Trophoblast cell (in vitro differentiated cells and primary cell): ENCODE data around the gene MDFI.

ENCODE experiments used
- DNase-seq, 2 donors: peaks; one replicate each; pipeline ENCODE4 v3.0.0-alpha.2; 2016
- H2AFZ ChIP-seq: 2 replicates; pipeline ENCODE4 v1.6.1; 2013; ENCODE audit warnings: low read length, moderate library complexity, mild to moderate bottlenecking; ENCODE audit not compliant: insufficient read depth, poor library complexity
- H2AK5ac ChIP-seq: 2 replicates; pipeline ENCODE4 v1.6.1; 2013; ENCODE audit warnings: mild to moderate bottlenecking, low read length
- H2BK120ac ChIP-seq: 2 replicates; pipeline ENCODE4 v1.6.1; 2013; ENCODE audit warnings: low read length, mild to moderate bottlenecking, moderate library complexity; ENCODE audit not compliant: insufficient read depth, poor library complexity
- H2BK12ac ChIP-seq: 2 replicates; pipeline ENCODE4 v1.6.1; 2013; ENCODE audit warnings: mild to moderate bottlenecking, low read length, moderate library complexity
- H2BK5ac ChIP-seq: 2 replicates; pipeline ENCODE4 v1.6.1; 2013; ENCODE audit warnings: low read length, low read depth, moderate library complexity, mild to moderate bottlenecking; ENCODE audit not compliant: poor library complexity
- H3K14ac ChIP-seq: 2 replicates; pipeline ENCODE4 v1.6.1; 2013; ENCODE audit warnings: mild to moderate bottlenecking, low read length
- H3K18ac ChIP-seq: 2 replicates; pipeline ENCODE4 v1.6.1; 2013; ENCODE audit warnings: mild to moderate bottlenecking, low read length
- H3K23ac ChIP-seq: 2 replicates; pipeline ENCODE4 v1.6.1; 2013; ENCODE audit warnings: low read length
- H3K27ac ChIP-seq: 2 replicates; pipeline ENCODE4 v1.5.1; 2013; ENCODE audit warnings: low read depth, mild to moderate bottlenecking, inconsistent platforms, low read length, moderate library complexity
- H3K27me3 ChIP-seq: 2 replicates; pipeline ENCODE4 v1.6.1; 2013; ENCODE audit warnings: inconsistent platforms, mild to moderate bottlenecking, low read length, moderate library complexity; ENCODE audit not compliant: insufficient read depth
- H3K36me3 ChIP-seq, 2 experiments: 1 replicate in 1 of 2; 2 replicates in 1 of 2; pipeline ENCODE4 v1.6.1; 2013; ENCODE audit warnings: low read length in 2 of 2, mild to moderate bottlenecking in 2 of 2, moderate library complexity in 1 of 2; ENCODE audit not compliant: insufficient read depth in 2 of 2, control insufficient read depth in 1 of 2
- H3K4ac ChIP-seq: 2 replicates; pipeline ENCODE4 v1.6.1; 2013; ENCODE audit warnings: low read depth, mild to moderate bottlenecking, low read length, moderate library complexity
- H3K4me1 ChIP-seq, 2 experiments: 1 replicate in 1 of 2; 2 replicates in 1 of 2; pipeline ENCODE4 v1.6.1; 2013; ENCODE audit warnings: low read length in 2 of 2, mild to moderate bottlenecking in 2 of 2, moderate library complexity in 1 of 2; ENCODE audit not compliant: insufficient read depth in 2 of 2, control insufficient read depth in 1 of 2
- H3K4me2 ChIP-seq: 2 replicates; pipeline ENCODE4 v1.6.1; 2013; ENCODE audit warnings: inconsistent platforms, mild to moderate bottlenecking, low read length, moderate library complexity
- H3K4me3 ChIP-seq: 2 replicates; pipeline ENCODE4 v1.5.1; 2013; ENCODE audit warnings: mild to moderate bottlenecking, low read depth, low read length, inconsistent platforms
- H3K79me1 ChIP-seq: one replicate; pipeline ENCODE4 v1.6.1; 2013; ENCODE audit warnings: low read length
- H3K79me2 ChIP-seq: 2 replicates; pipeline ENCODE4 v1.6.1; 2013; ENCODE audit warnings: low read length, mild to moderate bottlenecking; ENCODE audit not compliant: control insufficient read depth, insufficient read depth, poor library complexity
- H3K9ac ChIP-seq: 2 replicates; pipeline ENCODE4 v1.6.1; 2013; ENCODE audit warnings: mild to moderate bottlenecking, low read length
- H3K9me3 ChIP-seq: 2 replicates; pipeline ENCODE4 v1.6.1; 2013; ENCODE audit warnings: low read depth, mild to moderate bottlenecking, control low read depth, inconsistent platforms, low read length; ENCODE audit not compliant: insufficient read depth
- H4K12ac ChIP-seq: 2 replicates; pipeline ENCODE4 v1.6.1; 2013; ENCODE audit warnings: low read depth, mild to moderate bottlenecking, low read length, moderate library complexity
- H4K8ac ChIP-seq: 2 replicates; pipeline ENCODE4 v1.6.1; 2013; ENCODE audit warnings: low read depth, mild to moderate bottlenecking, low read length, moderate library complexity
- H4K91ac ChIP-seq: one replicate; pipeline ENCODE4 v1.6.1; 2013; ENCODE audit warnings: low read depth, mild to moderate bottlenecking, low read length, moderate library complexity
- WGBS: extraction: QIAGEN DNeasy Blood & Tissue Kit; methylation state at CpG from one replicate; pipeline ENCODE4 v1.1.7; 2013; ENCODE audit warnings: missing lambda C conversion rate; ENCODE audit not compliant: insufficient read length, insufficient coverage; ENCODE audit errors: extremely low coverage; 5-methylcytosine and 5-hydroxymethylcytosine counted together

The MDFI gene

GRCh38 chr6:41656002-41656691, 17.9 kb downstream of the MDFI start:
- peaks cover 45 to 48% of the 10 kb centered on the region in 2 experiments for H3K4me1 ChIP-seq
- 100% methylated on average over 2 of the region's 14 CpGs for whole genome bisulfite sequencing

GRCh38 chr6:41657131-41658094, 19.1 kb downstream of the MDFI start:
- Histone ChIP-seq H3K27me3 (no peaks in the 10 kb centered on the region), H2AK5ac (peak overlapping the region; percentile 63)

More at GRCh38 chr6:41656002-41656691, 17.9 kb downstream of the MDFI start:
- Histone ChIP-seq H3K36me3 (peaks cover 26 to 33% of the 10 kb centered on the region in 2 experiments), H3K4me3 (peak overlapping the region; percentile 21), H3K4me2 (peak overlapping the region; percentile 13), H4K91ac (peak overlapping the region; percentile 67), H2BK12ac (peak overlapping the region; percentile 30), H2AFZ (peak overlapping the region; percentile 12), H3K79me2 (no peaks in the 10 kb centered on the region), H4K12ac (peak overlapping the region; percentile 7), H3K9me3 (no peaks in the 10 kb centered on the region), H3K18ac (peak overlapping the region; percentile 61), H3K4ac (no peak overlapping the region), H3K9ac (no peak overlapping the region), H2BK5ac (peak overlapping the region; percentile 5), H4K8ac (peak overlapping the region; percentile 63), H2BK120ac (peak overlapping the region; percentile 47), H3K27ac (peak overlapping the region; percentile 86), H3K79me1 (peaks cover 11% of the 10 kb centered on the region), H2AK5ac (peak overlapping the region; percentile 16), H3K14ac (peak overlapping the region; percentile 29), H3K27me3 (no peaks in the 10 kb centered on the region), H3K23ac (no peak overlapping the region)
- DNase-seq = peak; percentile 48 to 54

DNA sequence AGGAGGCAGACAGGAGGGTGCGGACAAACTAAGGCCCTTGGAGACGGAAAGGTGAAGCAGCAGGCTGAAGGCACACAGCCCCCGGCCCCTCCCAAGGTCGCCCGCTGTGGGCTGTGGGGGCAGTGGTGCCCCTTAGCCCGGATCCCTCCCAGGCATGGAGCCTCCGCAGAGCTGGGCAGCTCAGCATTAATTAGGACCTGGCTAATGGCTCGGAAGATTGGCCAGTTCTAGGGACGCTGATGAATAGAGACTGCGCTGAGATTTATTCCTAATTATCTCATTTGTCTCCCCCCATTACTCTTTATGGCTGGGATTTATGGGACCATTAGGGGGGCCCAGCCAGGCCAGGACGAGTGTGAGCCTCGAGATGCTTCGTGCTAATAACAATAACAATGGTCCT, 20.4 kb downstream of the MDFI start:
- H3K9ac ChIP-seq = no peak overlapping the region
- H3K79me2 ChIP-seq = no peaks in the 10 kb centered on the region
- no peaks in the 10 kb centered on the region for H3K27me3 ChIP-seq
- whole genome bisulfite sequencing = no CpG with 5 or more reads among the region's 13 CpGs
- no peak overlapping the region for H3K27ac ChIP-seq
- peaks cover 9 to 12% of the 10 kb centered on the region in 2 experiments for H3K36me3 ChIP-seq
- no peak overlapping the region for H3K4me3 ChIP-seq
- H3K4me1 ChIP-seq = peaks cover 28 to 30% of the 10 kb centered on the region in 2 experiments
- no peak overlapping the region for H2BK12ac ChIP-seq
- H3K18ac ChIP-seq = no peak overlapping the region
- H2BK120ac ChIP-seq = no peak overlapping the region
- H4K91ac ChIP-seq = no peak overlapping the region
- H3K14ac ChIP-seq = no peak overlapping the region
- no peak overlapping the region for H3K23ac ChIP-seq
- H4K12ac ChIP-seq = no peak overlapping the region
- H2BK5ac ChIP-seq = no peak overlapping the region
- H2AK5ac ChIP-seq = no peak overlapping the region
- peaks cover 11% of the 10 kb centered on the region for H3K79me1 ChIP-seq
- no peak overlapping the region for H2AFZ ChIP-seq
- no peak overlapping the region for H3K4me2 ChIP-seq
- DNase-seq = no peak
- no peak overlapping the region for H3K4ac ChIP-seq
- no peak overlapping the region for H4K8ac ChIP-seq
- H3K9me3 ChIP-seq = no peaks in the 10 kb centered on the region

More at GRCh38 chr6:41657131-41658094, 19.1 kb downstream of the MDFI start:
- H3K79me1 ChIP-seq = peaks cover 11% of the 10 kb centered on the region
- H3K4ac ChIP-seq = no peak overlapping the region
- no peak overlapping the region for H4K8ac ChIP-seq
- H3K79me2 ChIP-seq = no peaks in the 10 kb centered on the region
- H3K9me3 ChIP-seq = no peaks in the 10 kb centered on the region
- no peak overlapping the region for H3K23ac ChIP-seq
- peaks cover 14 to 20% of the 10 kb centered on the region in 2 experiments for H3K36me3 ChIP-seq
- H4K91ac ChIP-seq = peak overlapping the region; percentile 31
- peak overlapping the region; percentile 29 for H3K14ac ChIP-seq
- no peak overlapping the region for H2BK5ac ChIP-seq
- H3K27ac ChIP-seq = no peak overlapping the region
- H2BK120ac ChIP-seq = no peak overlapping the region
- H3K18ac ChIP-seq = no peak overlapping the region
- no CpG with 5 or more reads among the region's 23 CpGs for WGBS
- DNase-seq = no peak
- H3K4me3 ChIP-seq = no peak overlapping the region
- H2AFZ ChIP-seq = no peak overlapping the region
- H3K9ac ChIP-seq = no peak overlapping the region
- H3K4me1 ChIP-seq = peaks cover 37% of the 10 kb centered on the region in 2 experiments
- H2BK12ac ChIP-seq = peak overlapping the region; percentile 74
- no peak overlapping the region for H4K12ac ChIP-seq
- no peak overlapping the region for H3K4me2 ChIP-seq

GRCh38 chr6:41659935-41660334, 21.7 kb downstream of the MDFI start:
- no peak overlapping the region for H4K91ac ChIP-seq
- no peak overlapping the region for H3K27ac ChIP-seq
- H3K36me3 ChIP-seq = no peaks in the 10 kb centered on the region
- H2BK120ac ChIP-seq = no peak overlapping the region
- peaks cover 24 to 26% of the 10 kb centered on the region in 2 experiments for H3K4me1 ChIP-seq
- no peak overlapping the region for H3K9ac ChIP-seq
- no peak overlapping the region for H2BK5ac ChIP-seq
- no CpG with 5 or more reads among the region's 7 CpGs for WGBS
- no peak overlapping the region for H4K8ac ChIP-seq
- no peak overlapping the region for H3K4me2 ChIP-seq
- no peak for DNase-seq
- H3K18ac ChIP-seq = no peak overlapping the region
- no peak overlapping the region for H3K14ac ChIP-seq
- no peak overlapping the region for H2AK5ac ChIP-seq
- H3K4me3 ChIP-seq = no peak overlapping the region
- H3K79me1 ChIP-seq = peaks cover 11% of the 10 kb centered on the region
- no peak overlapping the region for H4K12ac ChIP-seq
- no peaks in the 10 kb centered on the region for H3K79me2 ChIP-seq
- H3K4ac ChIP-seq = no peak overlapping the region
- no peak overlapping the region for H2AFZ ChIP-seq
- no peaks in the 10 kb centered on the region for H3K9me3 ChIP-seq
- H2BK12ac ChIP-seq = no peak overlapping the region
- H3K27me3 ChIP-seq = no peaks in the 10 kb centered on the region
- H3K23ac ChIP-seq = no peak overlapping the region
